H1 (cell line): ENCODE results near the gene PRKCSH. TPM values are rescaled to one million over a fixed set of nuclear protein-coding genes. Genes with fewer than 3 reads are reported as not detected.

Experiments used
- CEBPB ChIP-seq: IDR thresholded peaks from 2 replicates; pipeline ENCODE4 v1.6.1; 2012; ENCODE audit warnings: low read depth, low read length
- CREB1 ChIP-seq: IDR thresholded peaks from 2 replicates; pipeline ENCODE4 v1.6.1; 2012; ENCODE audit warnings: inconsistent platforms
- ZNF274 ChIP-seq: IDR thresholded peaks from 2 replicates; pipeline ENCODE4 v1.7.0; 2012; ENCODE audit warnings: low read length, borderline replicate concordance; ENCODE audit errors: extremely low read depth
- polyA plus RNA-seq, 7 experiments: library from polyadenylated mRNA; depleted of rRNA in 3 of 7; stranded (reverse) in 5 of 7; unstranded in 2 of 7; fragments of >200 nt in 5 of 7; fragments of 200-250 nt in 2 of 7; gene quantifications; 1 replicate in 5 of 7; 2 replicates in 1 of 7; 4 replicates in 1 of 7; pipeline versions ENCODE4 v1.2.1 to v1.2.3, GENCODE V29; 2011 to 2013; ENCODE audit warnings: missing spikeins in 2 of 7, mixed read lengths in 2 of 7
- total RNA-seq: library from RNA; stranded (reverse); fragmentation: NEBNext Ultra II Directional; extraction: Animal tissue kit (Norgen Biotek cat#: 25700); gene quantifications from 2 replicates; pipeline ENCODE4 v1.2.1, GENCODE V29; 2021

PRKCSH gene
- total and polyA plus RNA-seq, 2 of the 8 experiments (the other 6 are each of a cell fraction or from before 2014, with no cell fraction given): 97.2 to 337 TPM

GRCh38 chr19:11448923-11449554 is 13.6 kb downstream of the PRKCSH start (continued):
- TF ChIP-seq CEBPB (no peak), CREB1 (no peak), ZNF274 (no peak)
